Karpas-422 (cell line): ENCODE data around the gene PCMT1. TPM values are rescaled to one million over a fixed set of nuclear protein-coding genes. Genes with fewer than 3 reads are reported as not detected.

Source experiments
- DNase-seq: peaks from one replicate; pipeline ENCODE4 v3.0.0-alpha.2; 2015
- H2AFZ ChIP-seq: fragments of 200-600 bp; sonication (generic); 2 replicates; pipeline ENCODE4 v1.6.1; 2014; ENCODE audit warnings: antibody characterized with exemption, low read length, mixed read lengths
- H3K27ac ChIP-seq: fragments of 200-600 bp; sonication (generic); 2 replicates; pipeline ENCODE4 v1.5.1; 2014; ENCODE audit warnings: mild to moderate bottlenecking, low read length, moderate library complexity
- H3K27me3 ChIP-seq: fragments of 200-600 bp; sonication (generic); 2 replicates; pipeline ENCODE4 v1.6.1; 2014; ENCODE audit warnings: low read length, mixed read lengths
- H3K36me3 ChIP-seq: fragments of 200-600 bp; sonication (generic); 2 replicates; pipeline ENCODE4 v1.6.1; 2014; ENCODE audit warnings: low read length, mixed read lengths; ENCODE audit not compliant: insufficient read depth
- H3K4me1 ChIP-seq: fragments of 200-600 bp; sonication (generic); 2 replicates; pipeline ENCODE4 v1.6.1; 2014; ENCODE audit warnings: mild to moderate bottlenecking, low read length, mixed read lengths
- H3K4me2 ChIP-seq: fragments of 200-600 bp; sonication (generic); 2 replicates; pipeline ENCODE4 v1.6.1; 2014; ENCODE audit warnings: low read length, low read depth, mild to moderate bottlenecking; ENCODE audit not compliant: poor library complexity, severe bottlenecking
- H3K4me3 ChIP-seq: fragments of 200-600 bp; sonication (generic); 2 replicates; pipeline ENCODE4 v1.5.1; 2014; ENCODE audit warnings: mild to moderate bottlenecking, antibody characterized with exemption, low read length, mixed read lengths
- H3K79me2 ChIP-seq: fragments of 200-600 bp; sonication (generic); 2 replicates; pipeline ENCODE4 v1.6.1; 2014; ENCODE audit warnings: mild to moderate bottlenecking, low read length, mixed read lengths
- H3K9ac ChIP-seq: fragments of 200-600 bp; sonication (generic); 2 replicates; pipeline ENCODE4 v1.6.0; 2014; ENCODE audit warnings: low read length
- H3K9me2 ChIP-seq: fragments of 200-600 bp; sonication (generic), shearing (Covaris generic); replicated peaks from 2 replicates; pipeline ENCODE4 v1.6.0; 2014; ENCODE audit warnings: mild to moderate bottlenecking, low read length, moderate library complexity; ENCODE audit not compliant: insufficient read depth
- H3K9me3 ChIP-seq: fragments of 300-700, 200-600 bp; sonication (generic); 2 replicates; pipeline ENCODE4 v1.6.1; 2014; ENCODE audit warnings: low read length, mixed read lengths
- H4K20me1 ChIP-seq: fragments of 200-600 bp; sonication (generic); 2 replicates; pipeline ENCODE4 v1.6.1; 2014; ENCODE audit warnings: mild to moderate bottlenecking, antibody characterized with exemption, low read length, low read depth; ENCODE audit not compliant: insufficient read depth
- total RNA-seq: library from RNA; depleted of rRNA; stranded (reverse); fragments of >200 nt; shearing (Covaris generic); gene quantifications from 2 replicates; pipeline ENCODE4 v1.2.3, GENCODE V29; 2014; ENCODE audit warnings: low replicate concordance

The PCMT1 gene
- total RNA-seq, 1 experiment from 2014 or later, result 79.1 TPM

DNA sequence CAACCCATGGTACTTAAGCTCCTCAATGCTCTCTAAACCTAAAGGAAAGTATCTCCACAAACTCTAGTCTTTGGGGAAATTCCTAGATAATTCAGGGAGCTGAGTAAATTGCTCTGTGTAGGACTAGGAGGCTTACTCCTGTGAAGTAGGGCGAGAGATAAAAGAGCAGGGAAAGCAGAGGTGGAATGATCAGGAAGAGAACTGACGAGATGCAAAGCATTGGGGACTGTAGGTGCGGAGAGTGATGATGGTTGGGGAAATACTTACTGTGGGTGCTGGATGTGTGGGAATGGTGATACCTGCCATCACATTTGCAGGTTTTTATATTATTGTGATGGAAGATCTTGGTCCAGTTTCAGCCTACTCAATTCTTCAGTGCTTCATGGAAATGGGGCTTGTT lies 30.0 kb upstream of the PCMT1 start:
- Histone ChIP-seq H3K27me3 (no peaks in the 10 kb centered on the region), H3K27ac (no peak overlapping the region), H3K9me2 (no peaks in the 10 kb centered on the region), H3K9me3 (no peaks in the 10 kb centered on the region), H3K9ac (no peak overlapping the region), H3K36me3 (peaks cover 8% of the 10 kb centered on the region; the same call in 1 of the 2 replicates), H3K79me2 (peaks cover 40% of the 10 kb centered on the region), H3K4me2 (no peak overlapping the region), H2AFZ (no peak overlapping the region), H4K20me1 (no peaks in the 10 kb centered on the region; the same call in 1 of the 2 replicates), H3K4me3 (no peak overlapping the region), H3K4me1 (peaks cover 20% of the 10 kb centered on the region)
- DNase-seq, result no peak

DNA sequence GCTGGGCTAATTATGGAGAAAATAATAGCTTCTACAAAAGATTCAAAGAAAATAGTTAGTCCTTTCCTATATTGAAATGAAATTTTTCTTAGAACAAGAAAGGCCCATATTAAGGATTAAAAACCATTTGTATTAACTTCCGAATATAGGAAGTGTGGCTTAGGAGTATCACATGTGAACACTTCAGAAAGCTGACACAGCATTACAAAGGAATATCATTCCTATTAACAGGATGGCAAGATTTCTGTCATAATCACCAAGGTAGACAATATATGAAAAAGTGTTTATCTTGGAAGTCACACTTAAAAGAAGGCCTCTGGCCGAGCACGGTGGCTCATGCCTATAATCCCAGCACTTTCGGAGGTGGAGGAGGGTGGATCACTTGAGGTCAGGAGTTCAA lies 26.3 kb upstream of the PCMT1 start:
- H3K9me2 ChIP-seq, result no peaks in the 10 kb centered on the region
- no peak for DNase-seq
- H3K4me3 ChIP-seq, result no peak overlapping the region
- no peak overlapping the region for H2AFZ ChIP-seq
- no peaks in the 10 kb centered on the region for H3K27me3 ChIP-seq
- H3K36me3 ChIP-seq, result peaks cover 20% of the 10 kb centered on the region; the same call in 1 of the 2 replicates
- peaks cover 4% of the 10 kb centered on the region for H3K79me2 ChIP-seq
- no peak overlapping the region for H3K4me2 ChIP-seq
- H3K27ac ChIP-seq, result no peak overlapping the region
- no peak overlapping the region for H3K9ac ChIP-seq
- no peaks in the 10 kb centered on the region for H3K9me3 ChIP-seq
- H4K20me1 ChIP-seq, result no peaks in the 10 kb centered on the region
- H3K4me1 ChIP-seq, result peaks cover 5% of the 10 kb centered on the region

DNA sequence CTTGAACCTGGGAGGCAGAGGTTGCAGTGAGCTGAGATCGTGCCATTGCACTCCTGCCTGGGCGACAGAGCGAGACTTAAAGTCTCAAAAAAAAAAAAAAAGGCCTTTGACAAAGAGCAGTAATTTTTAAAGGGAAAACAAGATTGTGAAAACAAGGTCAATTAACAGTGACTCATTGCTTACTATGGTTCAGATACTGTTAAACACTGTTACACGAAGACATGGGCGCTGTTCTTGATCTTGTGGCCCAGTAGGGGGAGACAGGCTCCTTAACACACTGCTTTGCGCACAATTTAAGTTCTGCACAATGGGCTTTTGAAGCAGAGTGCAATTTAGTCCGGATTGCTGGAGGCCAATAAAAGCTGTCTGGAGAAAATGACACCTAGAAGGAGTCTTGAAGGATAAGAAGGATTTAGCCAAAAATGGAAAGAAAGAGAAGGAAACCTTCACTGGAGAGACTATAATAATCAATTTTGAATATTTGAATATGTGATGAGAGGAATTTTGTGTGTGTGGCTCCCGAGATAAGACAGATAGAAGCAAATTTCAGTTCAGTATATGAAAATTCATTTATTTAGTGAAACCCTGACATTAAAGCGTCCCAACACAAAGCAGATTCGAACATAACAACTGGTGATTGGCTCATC lies 25.6 kb upstream of the PCMT1 start:
- H3K4me1 ChIP-seq, result no peaks in the 10 kb centered on the region
- no peaks in the 10 kb centered on the region for H3K27me3 ChIP-seq
- DNase-seq, result peak; percentile 80
- H3K4me3 ChIP-seq, result no peak overlapping the region
- H3K79me2 ChIP-seq, result no peaks in the 10 kb centered on the region
- H3K36me3 ChIP-seq, result peaks cover 20% of the 10 kb centered on the region; the same call in 1 of the 2 replicates
- no peak overlapping the region for H3K4me2 ChIP-seq
- no peak overlapping the region for H3K27ac ChIP-seq
- H3K9me3 ChIP-seq, result no peaks in the 10 kb centered on the region
- no peak overlapping the region for H3K9ac ChIP-seq
- no peak overlapping the region for H2AFZ ChIP-seq
- no peaks in the 10 kb centered on the region for H4K20me1 ChIP-seq
- H3K9me2 ChIP-seq, result no peaks in the 10 kb centered on the region

DNA sequence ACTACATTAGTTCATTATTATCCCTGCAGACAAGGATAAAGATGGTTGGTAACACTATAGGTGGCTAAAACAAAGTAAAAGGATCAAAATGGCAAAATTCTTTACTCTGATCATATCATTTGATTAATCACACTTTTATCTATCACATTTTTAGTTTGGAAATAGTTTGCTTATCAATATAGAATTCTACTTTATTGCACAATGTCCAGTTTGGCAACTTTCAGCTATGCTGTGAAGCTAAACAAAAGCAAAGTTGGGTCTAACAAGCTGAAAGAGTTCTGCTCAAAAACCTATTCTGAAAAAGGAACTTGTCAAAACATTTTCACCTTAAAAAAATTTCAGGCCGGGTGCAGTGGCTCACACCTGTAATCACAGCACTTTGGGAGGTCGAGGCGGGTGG lies 23.8 kb upstream of the PCMT1 start:
- Histone ChIP-seq H3K27ac (no peak overlapping the region), H4K20me1 (no peaks in the 10 kb centered on the region), H3K27me3 (no peaks in the 10 kb centered on the region), H3K9me3 (no peaks in the 10 kb centered on the region), H3K4me1 (no peaks in the 10 kb centered on the region), H3K36me3 (peaks cover 31% of the 10 kb centered on the region; the same call in 1 of the 2 replicates), H3K4me3 (no peak overlapping the region), H3K9ac (no peak overlapping the region), H3K9me2 (no peaks in the 10 kb centered on the region), H3K4me2 (no peak overlapping the region), H2AFZ (no peak overlapping the region), H3K79me2 (no peaks in the 10 kb centered on the region)
- no peak for DNase-seq

DNA sequence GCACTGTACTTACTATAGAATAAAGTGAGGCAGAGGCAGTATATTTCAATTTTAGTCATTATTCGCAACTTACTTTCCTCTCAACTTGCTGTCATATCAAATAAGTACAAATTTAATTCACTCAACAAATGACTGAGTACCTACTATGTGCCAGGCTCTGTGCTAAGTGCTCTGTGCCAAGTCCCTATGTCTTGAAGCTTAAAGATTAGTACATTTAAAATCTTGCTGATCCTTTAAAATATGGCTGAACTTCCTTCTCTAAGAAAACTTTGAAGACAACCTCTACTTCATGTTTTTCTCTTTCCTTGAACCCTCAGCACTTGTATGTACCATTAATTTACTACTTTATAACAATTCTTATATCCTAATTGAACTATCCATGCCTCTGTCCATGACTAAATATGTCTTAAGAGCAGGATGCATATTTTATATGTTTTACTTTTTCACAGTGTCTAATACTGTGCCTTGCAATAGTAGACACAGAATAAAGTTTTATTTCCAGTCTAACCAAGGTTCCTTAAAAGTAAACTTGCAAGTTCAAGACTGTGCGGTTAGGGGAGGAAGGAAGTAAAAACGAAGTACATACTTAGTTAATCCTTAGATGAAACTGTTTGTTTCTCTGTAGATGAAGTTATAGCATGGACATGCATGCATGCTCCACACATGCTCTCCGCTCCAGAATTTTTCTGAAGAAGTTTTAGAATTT lies 21.6 kb upstream of the PCMT1 start:
- no peak for DNase-seq
- Histone ChIP-seq H3K36me3 (peaks cover 36% of the 10 kb centered on the region; the same call in 1 of the 2 replicates), H3K79me2 (no peaks in the 10 kb centered on the region), H3K4me3 (no peak overlapping the region), H3K9me2 (no peaks in the 10 kb centered on the region), H3K4me1 (no peaks in the 10 kb centered on the region), H3K9me3 (no peaks in the 10 kb centered on the region), H3K4me2 (no peak overlapping the region), H2AFZ (no peak overlapping the region), H3K9ac (no peak overlapping the region), H3K27me3 (no peaks in the 10 kb centered on the region), H4K20me1 (no peaks in the 10 kb centered on the region), H3K27ac (no peak overlapping the region)

DNA sequence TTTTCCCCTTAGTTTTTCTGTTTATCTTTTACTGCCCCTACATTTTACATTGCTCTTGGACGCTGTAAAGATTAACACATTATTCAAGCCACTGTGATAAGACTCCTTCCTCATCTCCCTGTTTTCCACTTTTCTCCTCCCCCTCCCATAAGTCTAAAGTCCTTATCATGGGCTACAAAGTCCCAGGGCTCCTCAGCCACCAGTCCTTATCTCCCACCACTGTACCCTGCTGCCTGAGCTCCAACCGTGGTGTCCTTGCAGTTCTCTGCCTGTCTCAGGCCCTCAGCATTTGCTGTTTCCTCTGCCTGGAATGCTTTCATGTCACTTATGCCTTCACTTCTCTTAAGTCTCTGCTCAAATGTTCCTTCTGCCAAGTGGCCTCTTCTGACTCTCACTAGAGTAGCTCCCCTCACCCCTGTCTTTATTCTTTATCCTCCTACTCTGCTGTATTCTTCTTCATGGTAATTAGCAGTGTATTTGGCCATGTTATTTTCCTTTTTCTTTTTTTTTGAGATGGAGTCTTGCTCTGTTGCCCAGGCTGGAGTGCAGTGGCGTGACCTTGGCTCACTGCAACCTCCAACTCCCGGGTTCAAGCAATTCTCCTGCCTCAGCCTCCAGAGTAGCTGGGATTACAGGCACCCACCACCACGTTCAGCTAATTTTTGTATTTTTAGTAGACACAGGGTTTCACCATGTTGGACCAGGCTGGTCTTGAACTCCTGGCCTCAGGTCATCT lies 20.9 kb upstream of the PCMT1 start:
- H3K36me3 ChIP-seq, result peaks cover 43% of the 10 kb centered on the region

DNA sequence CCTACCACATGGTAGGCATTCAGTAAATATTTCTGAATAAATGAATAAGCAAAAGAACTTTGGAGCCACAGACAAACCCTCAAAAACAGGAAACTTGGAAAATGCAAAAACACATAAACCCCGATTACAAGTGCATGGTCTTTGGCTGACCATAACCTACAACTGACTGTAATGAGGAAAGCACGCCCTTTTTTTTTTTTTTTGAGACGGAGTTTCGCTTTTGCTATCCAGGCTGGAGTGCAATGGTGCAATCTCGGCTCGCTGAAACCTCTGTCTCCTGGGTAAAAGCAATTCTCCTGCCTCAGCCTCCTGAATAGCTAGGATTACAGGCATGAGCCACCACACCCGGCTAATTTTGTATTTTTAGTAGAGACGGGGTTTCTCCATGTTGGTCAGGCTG lies 19.7 kb upstream of the PCMT1 start:
- Histone ChIP-seq H3K9me2 (no peaks in the 10 kb centered on the region), H3K9me3 (no peaks in the 10 kb centered on the region), H3K27ac (no peak overlapping the region), H3K4me3 (no peak overlapping the region), H3K27me3 (no peaks in the 10 kb centered on the region), H2AFZ (no peak overlapping the region), H4K20me1 (no peaks in the 10 kb centered on the region), H3K79me2 (no peaks in the 10 kb centered on the region), H3K4me1 (no peaks in the 10 kb centered on the region), H3K36me3 (peaks cover 45% of the 10 kb centered on the region), H3K4me2 (no peak overlapping the region), H3K9ac (no peak overlapping the region)
- no peak for DNase-seq

More for the DNA sequence above, 20.9 kb upstream of the PCMT1 start:
- Histone ChIP-seq H3K4me3 (no peak overlapping the region), H3K9ac (no peak overlapping the region), H2AFZ (no peak overlapping the region), H3K79me2 (no peaks in the 10 kb centered on the region), H3K4me2 (no peak overlapping the region), H3K27ac (no peak overlapping the region), H3K9me2 (no peaks in the 10 kb centered on the region), H4K20me1 (no peaks in the 10 kb centered on the region), H3K4me1 (no peaks in the 10 kb centered on the region), H3K27me3 (no peaks in the 10 kb centered on the region), H3K9me3 (no peaks in the 10 kb centered on the region)
- DNase-seq, result no peak

DNA sequence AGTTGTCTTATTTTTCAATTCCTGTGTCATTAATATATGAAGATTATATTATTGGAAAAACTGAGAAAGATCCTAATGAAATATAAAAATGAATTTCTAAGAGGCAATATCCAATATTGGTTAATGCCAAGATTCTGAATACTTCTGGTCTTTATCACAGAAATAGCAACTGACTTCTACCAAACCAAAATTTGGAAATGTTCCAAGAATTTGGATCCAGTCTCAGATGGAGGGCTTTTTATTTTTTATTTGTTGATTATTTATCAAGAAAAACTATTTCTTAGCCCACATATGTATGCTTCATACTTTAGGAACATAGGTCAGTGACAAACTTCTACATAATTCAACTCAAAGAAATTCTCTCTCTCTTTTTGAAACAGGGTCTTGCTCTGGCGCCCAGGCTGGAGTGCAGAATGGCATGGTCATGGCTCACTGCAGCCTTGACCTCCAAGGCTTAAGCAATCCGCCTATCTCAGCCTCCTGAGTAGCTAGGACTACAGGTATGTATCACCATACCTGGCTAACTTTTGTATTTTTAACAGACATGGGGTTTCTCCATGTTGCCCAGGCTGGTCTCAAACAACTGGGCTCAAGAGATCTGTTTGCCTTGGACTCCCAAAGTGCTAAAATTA lies 16.3 kb upstream of the PCMT1 start:
- no peak for DNase-seq
- Histone ChIP-seq H3K9me3 (no peaks in the 10 kb centered on the region), H3K4me2 (no peak overlapping the region), H3K9ac (no peak overlapping the region), H3K36me3 (peaks cover 36% of the 10 kb centered on the region), H3K9me2 (no peaks in the 10 kb centered on the region), H4K20me1 (no peaks in the 10 kb centered on the region), H3K4me1 (no peaks in the 10 kb centered on the region), H3K79me2 (0 out of 2 replicates have a peak, but pooled peaks cover 3% of the 10 kb centered on the region), H3K27ac (no peak overlapping the region), H3K4me3 (no peak overlapping the region), H2AFZ (no peak overlapping the region), H3K27me3 (no peaks in the 10 kb centered on the region)
